PC-9 (cell line): ENCODE data around the gene PGBD4. TPM values are rescaled to one million over a fixed set of nuclear protein-coding genes. Genes with fewer than 3 reads are reported as not detected.

Experiments used
- BruUV-seq: library from RNA; stranded (reverse); fragments of 400-500 nt; replicated peaks from 2 replicates; lab custom pipeline; 2021; lab: Mats Ljungman, UMichigan
- CTCF ChIA-PET: fragments of 300-600 bp; sonication (Branson Sonifier 250); formaldehyde crosslinking; loops from one replicate; lab custom pipeline; 2022; ENCODE audit warnings: antibody characterized with exemption; lab: Charles Lee
- POLR2A ChIA-PET: fragments of 300-600 bp; sonication (Branson Sonifier 250); formaldehyde crosslinking; loops from one replicate; lab custom pipeline; 2022; ENCODE audit warnings: antibody characterized with exemption; ENCODE audit not compliant: unreplicated experiment; lab: Charles Lee
- DNase-seq, 2 experiments: peaks; one replicate each; pipeline versions ENCODE4 v3.0.0 to v3.0.0-alpha.2; 2015 to 2022; ENCODE audit warnings: mixed read lengths in 1 of 2
- H2AFZ ChIP-seq: fragments of 200-600 bp; sonication (generic); 2 replicates; pipeline ENCODE4 v1.8.1; 2017; ENCODE audit warnings: antibody characterized with exemption
- H3F3A ChIP-seq: fragments of 200-600 bp; sonication (generic); 2 replicates; pipeline ENCODE4 v1.8.1; 2017; ENCODE audit warnings: antibody characterized with exemption, mild to moderate bottlenecking, low read depth; ENCODE audit not compliant: insufficient read depth
- H3K27ac ChIP-seq: fragments of 200-600 bp; sonication (generic); 2 replicates; pipeline ENCODE4 v1.6.1; 2016; ENCODE audit warnings: mixed run types
- H3K27me3 ChIP-seq: fragments of 200-600 bp; sonication (generic); 2 replicates; pipeline ENCODE4 v1.6.1; 2016; ENCODE audit warnings: low read depth, mixed run types; ENCODE audit not compliant: insufficient read depth
- H3K36me3 ChIP-seq: fragments of 200-600 bp; sonication (generic); 2 replicates; pipeline ENCODE4 v1.6.1; 2016; ENCODE audit warnings: low read depth, mixed run types
- H3K4me1 ChIP-seq: fragments of 200-600 bp; sonication (generic); replicated peaks from 2 replicates; pipeline ENCODE4 v1.6.1; 2016; ENCODE audit warnings: mixed run types; ENCODE audit not compliant: insufficient read depth
- H3K4me2 ChIP-seq: fragments of 200-600 bp; sonication (generic); 2 replicates; pipeline ENCODE4 v1.6.1; 2017; ENCODE audit warnings: mixed run types
- H3K4me3 ChIP-seq: fragments of 200-600 bp; sonication (generic); 2 replicates; pipeline ENCODE4 v1.6.1; 2016; ENCODE audit warnings: mixed run types
- H3K79me2 ChIP-seq: fragments of 200-600 bp; sonication (generic); 2 replicates; pipeline ENCODE4 v1.6.1; 2017; ENCODE audit warnings: low read depth, mixed run types
- H3K9me2 ChIP-seq: fragments of 200-600 bp; sonication (generic); 2 replicates; pipeline ENCODE4 v1.8.1; 2017; ENCODE audit warnings: mild to moderate bottlenecking; ENCODE audit not compliant: insufficient read depth
- H3K9me3 ChIP-seq: fragments of 200-600 bp; sonication (generic); 2 replicates; pipeline ENCODE4 v1.8.1; 2016; ENCODE audit warnings: low read depth; ENCODE audit not compliant: insufficient read depth
- H4K20me1 ChIP-seq: fragments of 200-600 bp; sonication (generic); 2 replicates; pipeline ENCODE4 v1.8.1; 2017; ENCODE audit not compliant: insufficient read depth
- CTCF ChIP-seq: fragments of 200-600 bp; sonication (generic); conservative IDR thresholded peaks from 2 replicates; pipeline ENCODE4 v1.6.1; 2017; ENCODE audit warnings: mixed run types, antibody characterized with exemption, mild to moderate bottlenecking, moderate library complexity
- EZH2 ChIP-seq: fragments of 200-600 bp; sonication (generic); IDR thresholded peaks from 2 replicates; pipeline ENCODE4 v1.8.0; 2017; ENCODE audit warnings: antibody characterized with exemption, low read depth
- intact Hi-C: fragments of 100-400 bp; cut with micrococcal nuclease; formaldehyde crosslinking; loops from one replicate; pipeline ENCODE4 v1.10.0; 2022; ENCODE audit not compliant: unreplicated experiment
- total RNA-seq: library from RNA; stranded (reverse); gene quantifications from 2 replicates; pipeline ENCODE4 v1.2.3, GENCODE V29; 2021

The PGBD4 gene
- total RNA-seq, 1 experiment from 2014 or later, result 2.0 TPM

GRCh38 chr15:34099914-34100313 lies 2.0 kb upstream of the PGBD4 start:
- H3K9me2 ChIP-seq, result no peaks in the 10 kb centered on the region
- no TSS peak for BruUV-seq
- intact Hi-C loops, result loop anchor here (2.0 to 10.0 kb wide), 3 partner anchors 111 to 825 kb away; partner anchors contain the start of genes KATNBL1 and SLC12A6
- ChIA-PET CTCF (no interaction called here), POLR2A (no interaction called here)
- no peaks in the 10 kb centered on the region for H4K20me1 ChIP-seq
- H3K27ac ChIP-seq, result no peak overlapping the region
- no peak overlapping the region; the same call in 1 of the 2 replicates for H3K4me2 ChIP-seq
- no peak for TF ChIP-seq CTCF
- TF ChIP-seq EZH2, result no peak
- H3K9me3 ChIP-seq, result no peaks in the 10 kb centered on the region
- H3K79me2 ChIP-seq, result peaks cover 43% of the 10 kb centered on the region
- no peaks in the 10 kb centered on the region for H3K36me3 ChIP-seq
- H2AFZ ChIP-seq, result no peak overlapping the region
- H3K4me3 ChIP-seq, result no peak overlapping the region
- peaks cover 19% of the 10 kb centered on the region for H3K4me1 ChIP-seq
- no peaks in the 10 kb centered on the region for H3F3A ChIP-seq
- no peaks in the 10 kb centered on the region for H3K27me3 ChIP-seq
- no peak for DNase-seq

GRCh38 chr15:34102175-34102925 lies 467 bp downstream of the PGBD4 start:
- Histone ChIP-seq H3K4me1 (peaks cover 19% of the 10 kb centered on the region), H2AFZ (peak overlapping the region; percentile 95), H3K79me2 (peaks cover 43% of the 10 kb centered on the region), H3K4me2 (peak overlapping the region; percentile 83), H3K36me3 (no peaks in the 10 kb centered on the region), H3K27ac (peak overlapping the region; percentile 65), H3K9me3 (no peaks in the 10 kb centered on the region), H3F3A (no peaks in the 10 kb centered on the region), H4K20me1 (no peaks in the 10 kb centered on the region), H3K27me3 (no peaks in the 10 kb centered on the region), H3K9me2 (no peaks in the 10 kb centered on the region), H3K4me3 (peak overlapping the region; percentile 70)
- POLR2A ChIA-PET, result interaction anchor here (0.7 kb wide), 1 partner anchor 831 kb away, joined by 4 read pairs; no protein-coding TSS in a partner anchor
- CTCF ChIA-PET, result interaction anchor here (0.6 to 1.4 kb wide), 2 partner anchors 8 to 266 kb away, joined by 3 to 4 read pairs; no protein-coding TSS in a partner anchor
- no peak for TF ChIP-seq CTCF
- TF ChIP-seq EZH2, result no peak
- no peak for DNase-seq
- BruUV-seq, result TSS peak; percentile 72
- intact Hi-C loops, result loop anchor here (2.0 to 10.0 kb wide), 3 partner anchors 232 to 822 kb away; partner anchors contain the start of genes LPCAT4 and SLC12A6

GRCh38 chr15:34106423-34106822 lies 4.5 kb downstream of the PGBD4 start:
- Histone ChIP-seq H3K36me3 (no peaks in the 10 kb centered on the region), H3K4me3 (no peak overlapping the region), H3F3A (no peaks in the 10 kb centered on the region), H3K9me3 (no peaks in the 10 kb centered on the region), H3K4me2 (no peak overlapping the region), H3K27me3 (no peaks in the 10 kb centered on the region), H3K4me1 (peaks cover 9% of the 10 kb centered on the region; the same call in 1 of the 2 replicates), H2AFZ (no peak overlapping the region), H3K27ac (no peak overlapping the region), H3K79me2 (peaks cover 17% of the 10 kb centered on the region), H3K9me2 (no peaks in the 10 kb centered on the region), H4K20me1 (no peaks in the 10 kb centered on the region)
- no peak for DNase-seq
- POLR2A ChIA-PET, result no interaction called here
- intact Hi-C loops, result loop anchor here (10.0 kb wide), 2 partner anchors 228 to 818 kb away; partner anchors contain the start of gene SLC12A6
- no TSS peak for BruUV-seq
- CTCF ChIA-PET, result no interaction called here
- TF ChIP-seq EZH2 (no peak), CTCF (no peak)
